CD4-positive, alpha-beta T cell treated with Interleukin-1 beta for 1 hour (primary cell): ENCODE results near the gene MYL6.
"Not testable (repeated sequence)": the region's sequence is repeated elsewhere in the genome, so short reads cannot be mapped to it uniquely, and the experiment has no call there.

Source experiments
- DNase-seq, 2 donors: peaks; one replicate each; pipeline ENCODE4 v3.0.0-alpha.2; 2020 to 2022

The MYL6 gene

DNA sequence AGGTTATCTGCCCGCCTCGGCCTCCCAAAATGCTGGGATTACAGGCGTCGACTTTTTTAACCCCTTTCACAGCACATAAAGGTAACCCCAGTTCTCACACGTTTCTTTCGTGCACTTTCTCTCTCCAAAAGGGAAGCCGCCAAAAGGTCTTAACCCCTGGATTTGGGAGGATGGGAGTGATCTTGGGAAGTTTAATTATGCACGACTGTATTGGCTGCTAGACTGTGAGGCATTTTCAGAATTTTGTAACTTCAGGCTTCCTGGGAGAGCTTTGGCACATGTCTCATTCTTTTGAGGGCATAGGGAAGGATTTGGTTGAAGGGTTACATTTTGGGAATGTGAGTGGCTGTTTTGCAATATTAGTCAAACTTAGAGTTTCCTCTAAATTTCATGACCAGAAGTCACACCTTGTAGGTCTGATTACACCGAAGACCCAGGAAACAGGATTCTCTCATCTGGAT lies 32.6 kb downstream of the MYL6 start:
- DNase-seq, result no peak

DNA sequence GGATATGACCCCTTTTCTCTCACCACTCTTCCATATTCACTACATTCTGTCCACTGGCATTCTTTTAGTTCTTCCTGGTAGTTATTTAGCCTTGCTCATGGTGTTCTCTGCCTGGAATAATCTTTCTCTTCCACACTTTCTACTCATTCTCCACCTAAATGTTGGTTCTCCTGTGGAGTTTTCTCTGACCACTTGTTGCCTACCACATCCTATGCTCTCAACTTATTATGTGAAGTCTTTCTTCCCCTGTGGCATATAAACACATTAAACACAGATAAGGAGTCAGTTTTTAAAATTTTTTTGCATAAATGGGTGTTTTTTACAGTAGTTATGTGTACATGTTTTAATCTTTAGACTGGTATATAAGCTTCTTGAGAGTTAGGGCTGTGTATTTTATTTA lies 34.4 kb downstream of the MYL6 start:
- DNase-seq, result no peak

DNA sequence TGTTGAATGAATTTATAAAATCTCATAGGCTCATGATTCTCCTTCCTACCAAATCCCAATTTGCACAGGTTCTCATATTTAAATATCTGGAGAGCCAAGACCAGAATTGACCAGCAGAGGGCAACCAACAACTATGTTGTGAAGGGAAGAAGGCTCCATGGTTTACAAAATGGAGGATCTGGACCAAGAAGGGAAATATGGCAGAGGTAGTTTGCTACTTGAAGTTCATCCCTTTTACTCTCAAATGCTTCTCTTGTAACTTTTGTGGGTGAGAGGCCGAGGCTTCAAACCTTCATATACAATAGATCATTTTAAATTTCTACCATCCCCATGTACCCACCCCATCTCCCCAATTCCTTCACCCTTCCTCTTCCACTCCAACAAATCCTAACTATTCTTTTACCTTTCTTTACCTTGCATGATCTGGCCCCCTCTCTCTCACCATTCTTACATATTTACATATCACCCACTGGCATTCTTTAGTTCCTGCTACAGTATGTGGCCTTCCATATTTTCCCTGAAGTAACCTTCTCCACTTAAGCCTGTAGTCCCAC lies 34.9 kb downstream of the MYL6 start:
- peak; percentile 71 to 84 for DNase-seq

DNA sequence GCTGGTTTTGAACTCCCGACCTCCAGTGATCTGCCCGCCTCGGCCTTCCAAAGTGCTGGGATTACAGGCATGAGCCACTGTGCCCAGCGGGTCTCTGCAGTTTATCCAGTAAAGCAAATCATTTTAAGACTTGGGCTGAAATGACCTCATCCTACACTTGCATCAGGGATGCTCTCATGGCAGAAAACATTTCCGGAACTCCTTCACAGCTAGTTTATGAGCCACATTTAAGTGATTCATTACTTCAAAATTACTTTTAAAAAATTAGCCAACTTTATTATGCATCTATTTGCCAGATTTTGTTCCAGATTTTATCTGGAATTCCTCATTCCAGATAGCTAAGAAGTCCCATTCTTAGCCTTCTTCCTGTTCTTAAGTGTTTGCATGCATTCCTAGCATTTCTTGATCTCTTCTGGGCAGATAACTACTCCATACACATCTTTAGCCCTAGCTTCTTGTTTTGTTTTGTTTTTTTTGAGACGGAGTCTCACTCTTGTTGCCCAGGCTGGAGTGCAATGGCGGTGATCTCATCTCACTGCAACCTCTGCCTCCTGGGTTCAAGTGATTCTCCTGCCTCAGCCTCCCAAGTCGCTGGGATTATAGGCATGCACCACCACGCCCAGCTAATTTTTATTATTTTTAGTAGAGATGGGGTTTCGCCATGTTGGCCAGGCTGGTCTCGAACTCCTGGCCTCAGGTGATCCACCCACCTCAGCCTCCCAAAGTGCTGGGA lies 38.8 kb downstream of the MYL6 start:
- DNase-seq, result not testable (repeated sequence)

DNA sequence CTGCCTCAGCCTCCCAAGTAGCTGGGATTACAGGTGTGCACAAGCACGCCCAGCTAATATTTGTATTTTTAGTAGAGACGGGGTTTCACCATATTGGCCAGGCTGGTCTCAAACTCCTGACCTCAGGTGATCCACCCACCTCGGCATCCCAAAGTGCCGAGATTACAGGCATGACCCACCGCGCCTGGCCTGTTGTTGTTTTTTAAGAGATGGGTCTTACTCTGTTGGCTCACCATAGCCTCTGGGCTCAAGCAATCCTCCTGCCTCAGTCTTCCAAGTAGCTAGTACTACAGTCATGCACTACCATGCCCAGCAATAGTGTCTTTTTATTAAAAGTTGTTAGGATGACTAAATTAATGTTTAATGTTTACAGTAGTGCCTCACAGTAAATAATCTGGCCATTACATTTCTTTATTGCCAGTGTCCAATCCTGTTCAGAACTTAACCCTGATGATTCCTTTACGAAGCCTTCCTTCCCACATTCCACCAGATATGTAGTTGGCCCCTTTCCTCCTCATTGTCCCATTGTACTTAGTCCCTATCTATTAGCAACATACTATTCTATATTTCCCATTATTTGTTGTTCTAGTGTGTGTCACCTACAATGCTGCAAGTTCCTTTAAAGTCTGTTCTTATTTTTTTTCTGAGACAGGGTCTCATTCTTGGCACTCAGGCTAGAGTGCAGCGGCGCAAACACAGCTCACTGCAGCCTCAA lies 39.9 kb downstream of the MYL6 start:
- no peak for DNase-seq

DNA sequence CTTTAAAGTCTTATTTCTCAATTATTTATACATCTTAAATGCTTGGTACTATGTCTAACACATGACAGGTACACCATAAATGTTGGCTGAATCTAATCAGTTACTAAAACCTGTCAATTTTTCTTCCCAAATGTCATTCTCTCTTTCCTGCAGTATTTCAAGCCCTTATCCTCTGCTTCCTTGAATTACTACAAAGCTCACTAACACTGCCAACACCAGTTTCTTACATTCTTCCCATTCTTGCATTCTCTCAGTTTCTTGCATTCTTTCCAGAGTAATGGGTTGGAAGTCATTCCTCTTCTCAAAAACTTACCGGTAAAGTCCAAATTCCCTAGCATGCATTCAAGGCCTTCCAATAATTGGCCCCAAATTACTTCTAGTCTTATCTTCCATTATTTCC lies 40.7 kb downstream of the MYL6 start:
- no peak for DNase-seq

DNA sequence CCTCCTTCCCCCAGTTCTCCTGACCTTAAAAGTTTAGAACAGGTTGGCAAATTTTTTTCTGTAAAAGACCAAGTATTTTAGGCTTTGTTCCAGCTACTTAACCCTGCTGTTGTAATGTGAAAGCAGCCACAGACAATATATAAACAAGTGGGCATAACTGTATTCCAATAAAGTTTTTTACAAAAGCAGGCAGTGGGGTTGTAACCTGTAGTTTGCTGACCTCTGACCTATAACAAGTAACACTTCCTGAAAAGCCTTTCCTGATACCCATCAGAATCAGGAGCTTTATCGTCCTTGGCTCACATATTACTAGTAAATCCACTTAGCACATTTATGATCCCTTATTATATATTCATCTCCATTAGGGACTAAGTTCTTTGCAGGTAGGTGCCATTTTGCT lies 44.2 kb downstream of the MYL6 start:
- no peak for DNase-seq

DNA sequence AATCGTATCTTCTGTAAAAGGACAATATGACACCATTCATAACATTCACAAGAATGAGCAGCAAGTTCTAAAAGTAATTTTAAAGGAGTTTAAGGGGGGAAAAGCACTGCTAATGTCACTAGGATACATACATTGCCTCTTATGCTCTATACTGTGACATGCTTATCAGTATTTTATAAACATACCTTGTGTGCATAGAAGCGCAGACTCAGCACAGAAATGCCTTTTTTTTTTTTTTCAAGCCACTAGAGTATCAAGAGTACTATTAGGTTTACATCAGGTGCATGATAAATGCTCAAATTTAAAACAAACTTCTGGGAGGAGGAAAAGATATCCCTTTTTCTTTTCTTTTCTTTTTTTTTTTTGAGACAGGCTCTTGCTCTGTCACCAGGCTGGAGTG lies 44.7 kb downstream of the MYL6 start:
- DNase-seq, result no peak

DNA sequence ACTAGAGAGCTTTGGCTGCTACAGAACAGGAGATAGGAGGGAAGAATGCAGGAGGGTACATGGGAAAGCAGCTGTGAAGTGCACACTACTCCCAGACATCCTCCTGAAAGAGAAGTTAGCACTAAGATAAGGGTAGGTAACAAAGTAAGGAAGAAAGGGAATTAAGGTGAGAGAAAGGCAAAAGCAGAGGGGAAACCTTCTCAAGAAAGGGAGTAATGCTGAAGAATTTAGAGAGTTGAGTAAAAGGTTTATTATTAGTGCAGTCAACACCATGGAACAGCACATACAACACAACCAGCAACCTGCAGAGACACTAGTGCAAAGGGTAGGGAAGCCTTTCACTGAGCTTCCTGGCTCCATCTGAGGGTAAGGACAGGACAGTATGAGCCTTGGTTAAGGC lies 46.1 kb downstream of the MYL6 start:
- DNase-seq, result no peak

DNA sequence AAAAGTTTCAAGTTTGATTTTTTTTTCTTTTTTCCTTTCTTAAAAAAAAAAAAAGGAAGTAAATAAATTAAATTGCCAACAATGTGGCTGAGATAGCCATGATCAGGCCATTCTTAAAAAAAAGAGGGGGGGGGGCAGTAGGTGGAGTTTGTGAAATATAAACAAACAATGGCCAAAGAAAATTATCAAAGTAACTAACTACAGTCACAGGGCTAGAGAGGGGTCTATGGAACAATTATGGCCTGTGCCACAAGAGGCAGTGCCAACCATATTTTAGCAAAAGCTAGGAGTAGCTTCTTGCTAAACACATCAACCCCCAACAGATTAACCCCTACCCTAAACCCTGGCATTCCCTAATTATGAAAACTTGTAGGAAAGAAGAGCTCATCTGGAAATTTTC lies 47.3 kb downstream of the MYL6 start:
- DNase-seq, result no peak

DNA sequence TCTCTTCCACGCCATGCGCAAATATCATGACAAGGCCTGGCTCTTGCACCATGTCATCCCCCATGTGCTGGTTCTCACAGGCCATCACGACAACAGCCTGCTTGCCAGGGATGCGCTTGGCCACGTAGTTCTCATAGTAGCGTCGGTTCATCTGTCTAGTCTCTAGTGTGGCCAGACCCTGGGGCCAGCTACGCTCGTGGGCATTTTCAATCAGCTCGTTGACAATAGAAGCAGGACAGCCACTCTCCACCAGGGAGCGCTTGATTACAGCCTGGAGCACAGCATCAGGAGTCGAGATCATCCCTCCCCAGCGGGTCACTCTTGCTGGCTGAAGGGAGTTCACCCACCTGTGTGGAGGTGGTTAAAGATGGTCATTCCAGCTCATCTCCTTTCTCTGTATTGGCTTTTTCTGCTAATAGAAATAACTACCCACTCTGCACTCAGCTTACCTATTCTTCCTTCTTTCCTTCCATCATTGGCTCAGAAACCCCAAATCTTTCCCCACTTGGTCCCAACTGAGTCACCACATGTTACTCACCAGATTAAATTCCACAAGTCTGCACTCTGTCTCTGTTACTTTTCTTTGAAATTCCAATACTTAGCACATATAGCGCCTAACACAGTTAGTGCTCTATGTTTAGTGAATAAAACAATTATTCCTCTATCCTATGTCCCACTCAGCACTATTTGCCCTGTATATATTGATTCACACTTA lies 48.5 kb downstream of the MYL6 start:
- peak; percentile 45 to 52 for DNase-seq

DNA sequence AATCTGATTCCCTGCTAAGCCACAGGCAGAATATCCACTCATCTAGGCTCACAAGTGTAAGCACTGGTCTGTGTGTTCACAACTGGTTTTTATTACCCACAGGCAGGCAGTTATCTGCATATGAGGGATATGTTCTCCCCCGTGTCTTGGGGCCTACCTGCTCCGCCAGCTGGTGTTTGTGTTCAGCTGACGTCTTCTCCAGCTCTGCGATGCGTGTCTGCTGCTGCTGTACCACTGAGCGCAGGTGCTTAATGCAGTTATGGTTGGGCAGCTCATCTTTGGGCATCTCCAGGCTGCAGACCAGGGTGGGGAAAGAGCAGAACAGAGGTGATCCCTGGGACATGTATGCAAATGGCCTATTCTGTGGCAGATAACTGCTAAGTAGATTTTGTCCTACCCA lies 49.8 kb downstream of the MYL6 start:
- peak in 1 of 2 donors; percentile 53 for DNase-seq
